Fibroblast of lung (primary cell): ENCODE measurements around the gene PRELID1.

Source experiments
- EZH2 ChIP-seq: IDR thresholded peaks from 2 replicates; pipeline ENCODE4 v1.5.1; 2012; ENCODE audit warnings: low read length, control low read depth, mild to moderate bottlenecking; ENCODE audit errors: missing control alignments
- TF ChIP-seq, protein P1 (sequence below), 2 donors: IDR thresholded peaks in 1 of 2; conservative IDR thresholded peaks in 1 of 2; 1 replicate in 1 of 2; 2 replicates in 1 of 2; pipeline ENCODE4 v1.5.1; 2011 to 2012; ENCODE audit warnings: low read length in 2 of 2, control low read depth in 1 of 2, inconsistent platforms in 1 of 2, low read depth in 1 of 2, mild to moderate bottlenecking in 1 of 2

DNA sequence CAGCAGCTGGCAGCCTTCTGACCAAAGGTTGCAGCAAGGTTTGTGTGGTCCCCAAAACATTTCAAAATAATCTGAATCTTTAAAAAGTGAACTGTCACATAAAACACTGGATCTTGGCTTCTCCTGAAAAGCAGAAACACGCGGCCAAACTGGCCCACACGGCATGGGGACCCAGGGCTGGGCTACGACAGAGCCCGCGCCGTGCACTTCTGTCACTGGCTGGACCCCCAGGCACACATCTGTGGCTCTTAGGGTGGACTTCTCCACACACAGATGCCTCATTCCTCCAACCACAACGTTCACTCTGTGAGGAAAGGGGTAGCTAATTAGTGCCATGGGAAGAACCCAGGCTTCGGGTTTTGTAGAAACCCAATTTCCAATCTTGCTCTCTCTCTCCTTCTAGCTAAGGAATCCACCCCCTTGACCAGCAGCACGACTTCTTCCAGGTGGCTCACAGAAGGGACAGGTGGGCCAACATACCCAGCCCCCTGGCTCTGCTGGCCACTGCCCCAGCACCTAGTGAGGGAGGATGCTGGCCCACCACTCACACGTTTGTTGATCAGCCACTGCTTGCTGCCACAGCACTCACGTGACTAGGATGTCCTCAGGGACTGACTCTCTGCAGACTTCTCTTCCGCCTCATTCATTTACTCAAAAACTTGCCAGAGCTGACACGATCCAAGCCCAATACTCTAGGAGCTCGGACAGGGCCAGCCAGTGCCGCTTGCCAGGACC is 30.0 kb downstream of the PRELID1 start:
- TF ChIP-seq, protein P1, sequence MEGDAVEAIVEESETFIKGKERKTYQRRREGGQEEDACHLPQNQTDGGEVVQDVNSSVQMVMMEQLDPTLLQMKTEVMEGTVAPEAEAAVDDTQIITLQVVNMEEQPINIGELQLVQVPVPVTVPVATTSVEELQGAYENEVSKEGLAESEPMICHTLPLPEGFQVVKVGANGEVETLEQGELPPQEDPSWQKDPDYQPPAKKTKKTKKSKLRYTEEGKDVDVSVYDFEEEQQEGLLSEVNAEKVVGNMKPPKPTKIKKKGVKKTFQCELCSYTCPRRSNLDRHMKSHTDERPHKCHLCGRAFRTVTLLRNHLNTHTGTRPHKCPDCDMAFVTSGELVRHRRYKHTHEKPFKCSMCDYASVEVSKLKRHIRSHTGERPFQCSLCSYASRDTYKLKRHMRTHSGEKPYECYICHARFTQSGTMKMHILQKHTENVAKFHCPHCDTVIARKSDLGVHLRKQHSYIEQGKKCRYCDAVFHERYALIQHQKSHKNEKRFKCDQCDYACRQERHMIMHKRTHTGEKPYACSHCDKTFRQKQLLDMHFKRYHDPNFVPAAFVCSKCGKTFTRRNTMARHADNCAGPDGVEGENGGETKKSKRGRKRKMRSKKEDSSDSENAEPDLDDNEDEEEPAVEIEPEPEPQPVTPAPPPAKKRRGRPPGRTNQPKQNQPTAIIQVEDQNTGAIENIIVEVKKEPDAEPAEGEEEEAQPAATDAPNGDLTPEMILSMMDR (conservative IDR thresholded peaks at IDR 0.05 in 1 of 2, IDR thresholded peaks at IDR 0.05 in 1 of 2; ENCODE audit: low read depth in 1 of 2, low read length in 2 of 2): no peak
- no peak for TF ChIP-seq EZH2
